Progenitor cell of endocrine pancreas (in vitro differentiated cells): ENCODE measurements around the gene NR3C1. TPM values are rescaled to one million over a fixed set of nuclear protein-coding genes. Genes with fewer than 3 reads are reported as not detected.

Experiments
- DNase-seq: peaks from one replicate; pipeline ENCODE4 v3.0.0; 2021; ENCODE audit warnings: low spot score; ENCODE audit not compliant: unreplicated experiment
- H3K27ac Mint-ChIP-seq: 2 replicates; pipeline ENCODE4 v1.8.0; 2021; ENCODE audit warnings: mild to moderate bottlenecking, moderate library complexity, mixed read lengths
- H3K27me3 Mint-ChIP-seq: 2 replicates; pipeline ENCODE4 v1.8.0; 2021; ENCODE audit warnings: mixed read lengths
- H3K36me3 Mint-ChIP-seq: 2 replicates; pipeline ENCODE4 v1.8.0; 2022; ENCODE audit warnings: mixed read lengths; ENCODE audit not compliant: insufficient read depth
- H3K4me1 Mint-ChIP-seq: 2 replicates; pipeline ENCODE4 v1.8.0; 2021; ENCODE audit warnings: low read depth, mixed read lengths
- H3K4me3 Mint-ChIP-seq: 2 replicates; pipeline ENCODE4 v1.8.0; 2021; ENCODE audit warnings: low read depth, mild to moderate bottlenecking, moderate library complexity, mixed read lengths
- H3K9me3 Mint-ChIP-seq: 2 replicates; pipeline ENCODE4 v1.8.0; 2021; ENCODE audit warnings: low read depth, mixed read lengths
- CTCF ChIP-seq: fragments of 200-600 bp; sonication (generic); IDR thresholded peaks from one replicate; pipeline ENCODE4 v1.5.0; 2021; ENCODE audit warnings: antibody characterized with exemption, mild to moderate bottlenecking; ENCODE audit not compliant: unreplicated experiment
- total RNA-seq: library from RNA; stranded (reverse); gene quantifications from 2 replicates; pipeline ENCODE4 v1.2.1, GENCODE V29; 2021

NR3C1 gene
- total RNA-seq, 1 donor from 2014 or later: 6.7 TPM

- no peak for DNase-seq
- Mint-ChIP-seq H3K9me3 (peaks cover 9% of the 10 kb centered on the region), H3K4me3 (no peak overlapping the region), H3K27ac (no peak overlapping the region), H3K36me3 (peaks cover 5% of the 10 kb centered on the region), H3K4me1 (peaks cover 2% of the 10 kb centered on the region), H3K27me3 (no peaks in the 10 kb centered on the region)
- no peak for TF ChIP-seq CTCF
These were observed 98.5 kb downstream of the NR3C1 start for GRCh38 chr5:143304836-143305475.

GRCh38 chr5:143302341-143303045 lies 101.0 kb downstream of the NR3C1 start:
- H3K27ac Mint-ChIP-seq: no peak overlapping the region
- peaks cover 9% of the 10 kb centered on the region for H3K9me3 Mint-ChIP-seq
- H3K4me1 Mint-ChIP-seq: peaks cover 2% of the 10 kb centered on the region
- H3K4me3 Mint-ChIP-seq: no peak overlapping the region
- peaks cover 5% of the 10 kb centered on the region for H3K36me3 Mint-ChIP-seq
- H3K27me3 Mint-ChIP-seq: no peaks in the 10 kb centered on the region
- TF ChIP-seq CTCF: no peak
- DNase-seq: no peak

- H3K27me3 Mint-ChIP-seq: no peaks in the 10 kb centered on the region
- no peaks in the 10 kb centered on the region for H3K9me3 Mint-ChIP-seq
- H3K4me3 Mint-ChIP-seq: no peak overlapping the region
These were observed 105.7 kb downstream of the NR3C1 start for GRCh38 chr5:143297756-143298155.

GRCh38 chr5:143290125-143290524 lies 113.4 kb downstream of the NR3C1 start:
- Mint-ChIP-seq H3K27me3 (no peaks in the 10 kb centered on the region), H3K4me1 (no peaks in the 10 kb centered on the region), H3K9me3 (no peaks in the 10 kb centered on the region), H3K36me3 (peaks cover 1% of the 10 kb centered on the region), H3K4me3 (no peak overlapping the region), H3K27ac (no peak overlapping the region)
- TF ChIP-seq CTCF: no peak
- DNase-seq: no peak

More at GRCh38 chr5:143297756-143298155, 105.7 kb downstream of the NR3C1 start:
- no peak for DNase-seq
- Mint-ChIP-seq H3K27ac (no peak overlapping the region), H3K36me3 (peaks cover 1% of the 10 kb centered on the region), H3K4me1 (peaks cover 2% of the 10 kb centered on the region)
- no peak for TF ChIP-seq CTCF

GRCh38 chr5:143284521-143284920 lies 119.0 kb downstream of the NR3C1 start:
- H3K4me3 Mint-ChIP-seq: no peak overlapping the region
- no peaks in the 10 kb centered on the region for H3K27me3 Mint-ChIP-seq
- peaks cover 4% of the 10 kb centered on the region for H3K4me1 Mint-ChIP-seq

More at GRCh38 chr5:143284521-143284920, 119.0 kb downstream of the NR3C1 start:
- TF ChIP-seq CTCF: no peak
- Mint-ChIP-seq H3K27ac (no peak overlapping the region), H3K9me3 (peaks cover 6% of the 10 kb centered on the region), H3K36me3 (peaks cover 3% of the 10 kb centered on the region)
- no peak for DNase-seq
